ENCODE measurements around the gene MAP3K6.

MAP3K6 gene

DNA sequence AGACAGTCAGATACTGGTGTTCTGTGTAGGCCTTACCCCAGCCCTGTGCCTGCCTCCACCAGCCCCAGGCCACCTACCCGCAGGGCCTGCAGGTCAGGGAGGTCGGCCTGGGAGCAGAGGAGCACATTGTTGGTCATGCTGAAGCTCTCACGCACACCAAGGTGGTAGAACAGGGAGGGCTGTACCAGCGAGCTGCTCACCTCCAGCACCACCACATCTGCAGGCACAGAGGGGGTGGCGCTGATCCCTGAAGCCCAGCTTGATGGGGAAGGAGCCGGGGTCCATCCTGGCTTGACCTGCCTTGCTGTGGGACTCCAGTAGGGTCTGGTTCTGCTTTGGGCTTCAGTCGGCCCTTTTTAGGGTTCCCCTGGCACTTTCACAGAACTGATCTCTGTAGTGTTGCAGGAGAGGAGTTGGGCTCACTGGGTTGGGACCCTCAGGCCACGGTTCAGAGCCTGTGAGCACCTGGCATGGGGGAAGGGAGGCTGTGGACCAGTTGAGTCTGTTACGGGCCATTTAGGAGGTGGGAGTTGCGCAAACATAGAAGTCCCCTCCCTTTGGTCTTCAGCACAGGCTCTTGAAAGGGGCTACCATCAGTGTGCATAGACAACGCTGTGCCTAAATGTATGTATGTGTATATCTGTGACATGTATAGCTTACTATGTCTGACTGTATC is 1.9 kb downstream of the MAP3K6 start:
- peak overlapping the region; percentile 37 for H3K4me3 ChIP-seq (ENCODE audit: low read length)
- peak overlapping the region; percentile 92 for H3K27ac ChIP-seq (ENCODE audit: low read depth, low read length)
- peaks cover 3% of the 10 kb centered on the region for H3K36me3 ChIP-seq (ENCODE audit: control insufficient read depth, insufficient read depth, low read length)
- H3K9ac ChIP-seq (ENCODE audit: low read length) = no peak overlapping the region
- H3K27me3 ChIP-seq (ENCODE audit: control insufficient read depth, insufficient read depth, low read length) = no peaks in the 10 kb centered on the region
- H3K4me1 ChIP-seq (ENCODE audit: control insufficient read depth, insufficient read depth, low read length) = peaks cover 12% of the 10 kb centered on the region

DNA sequence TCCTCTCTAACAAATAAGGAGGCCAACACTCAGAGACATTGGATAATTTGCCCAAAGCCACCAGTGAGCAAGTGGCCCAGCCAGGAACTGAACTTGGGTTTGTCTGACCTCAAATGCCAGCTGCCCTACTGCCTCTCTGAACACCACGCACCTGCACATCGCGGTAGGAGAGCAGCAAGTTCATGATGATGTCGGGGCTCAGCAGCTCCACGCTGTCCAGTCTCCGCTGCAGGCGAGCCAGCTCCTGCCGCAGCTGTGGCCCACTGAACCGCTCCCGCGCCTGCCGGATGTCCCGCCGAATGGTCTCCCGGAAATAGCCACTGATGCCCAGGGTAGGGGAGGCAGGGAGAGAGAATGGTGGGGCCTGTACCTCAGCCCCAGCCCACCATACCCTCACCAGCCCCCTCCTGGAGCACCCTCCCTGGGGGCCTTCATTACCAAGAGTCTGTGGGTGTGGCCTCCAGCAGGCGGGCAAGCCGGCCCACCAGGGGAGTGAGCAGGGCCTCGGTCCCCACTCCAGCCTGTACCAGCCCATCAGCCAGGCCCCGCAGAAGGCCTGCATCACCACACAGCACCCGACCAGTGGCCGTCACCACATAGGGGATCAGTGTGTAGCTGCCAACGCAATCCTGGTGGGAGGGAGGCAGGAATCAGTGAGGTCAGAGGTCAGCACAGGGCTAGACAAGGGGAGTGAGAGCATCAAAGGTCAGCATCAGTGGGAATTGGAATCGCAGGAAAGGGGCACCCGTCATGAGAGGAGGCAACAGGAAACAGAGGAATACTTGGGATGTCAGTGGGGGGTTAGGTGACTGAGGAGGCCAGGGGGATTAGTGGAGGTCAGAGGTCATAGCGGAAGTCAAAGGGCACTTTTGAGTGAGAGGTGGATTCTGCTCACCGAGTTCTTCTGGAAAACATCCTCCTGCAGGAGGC is 2.7 kb downstream of the MAP3K6 start:
- H3K4me3 ChIP-seq (ENCODE audit: low read length) = peak overlapping the region; percentile 37
- H3K4me1 ChIP-seq (ENCODE audit: control insufficient read depth, insufficient read depth, low read length) = peaks cover 12% of the 10 kb centered on the region
- no peak overlapping the region for H3K27ac ChIP-seq (ENCODE audit: low read depth, low read length)
- peak overlapping the region; percentile 8 for H3K9ac ChIP-seq (ENCODE audit: low read length)
- peaks cover 3% of the 10 kb centered on the region for H3K36me3 ChIP-seq (ENCODE audit: control insufficient read depth, insufficient read depth, low read length)
- no peaks in the 10 kb centered on the region for H3K27me3 ChIP-seq (ENCODE audit: control insufficient read depth, insufficient read depth, low read length)

DNA sequence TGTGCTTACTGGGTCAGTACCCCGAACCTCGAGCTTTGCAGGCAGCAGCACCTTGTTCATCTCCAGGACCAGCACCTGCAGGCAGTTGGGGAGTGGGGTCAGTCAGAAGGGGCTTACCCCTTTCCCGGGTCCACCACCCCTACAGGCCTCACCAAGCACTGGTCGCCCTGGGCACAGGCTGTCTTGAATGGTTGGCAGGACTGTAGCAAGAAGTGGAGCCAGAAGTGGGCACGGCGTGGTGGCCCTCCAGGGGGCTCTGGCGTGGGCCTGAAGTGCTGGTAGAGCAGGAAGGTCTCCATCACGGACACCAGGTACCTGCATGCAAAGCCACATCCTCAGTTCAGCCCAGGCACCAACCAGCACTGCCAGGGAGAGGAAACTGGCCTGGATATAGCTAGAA is 5.2 kb downstream of the MAP3K6 start:
- H3K27me3 ChIP-seq (ENCODE audit: control insufficient read depth, insufficient read depth, low read length) = no peaks in the 10 kb centered on the region
- H3K4me3 ChIP-seq (ENCODE audit: low read length) = no peak overlapping the region
- no peak overlapping the region for H3K9ac ChIP-seq (ENCODE audit: low read length)
- peaks cover 5% of the 10 kb centered on the region for H3K36me3 ChIP-seq (ENCODE audit: control insufficient read depth, insufficient read depth, low read length)
- H3K4me1 ChIP-seq (ENCODE audit: control insufficient read depth, insufficient read depth, low read length) = peaks cover 7% of the 10 kb centered on the region
- no peak overlapping the region for H3K27ac ChIP-seq (ENCODE audit: low read depth, low read length)

DNA sequence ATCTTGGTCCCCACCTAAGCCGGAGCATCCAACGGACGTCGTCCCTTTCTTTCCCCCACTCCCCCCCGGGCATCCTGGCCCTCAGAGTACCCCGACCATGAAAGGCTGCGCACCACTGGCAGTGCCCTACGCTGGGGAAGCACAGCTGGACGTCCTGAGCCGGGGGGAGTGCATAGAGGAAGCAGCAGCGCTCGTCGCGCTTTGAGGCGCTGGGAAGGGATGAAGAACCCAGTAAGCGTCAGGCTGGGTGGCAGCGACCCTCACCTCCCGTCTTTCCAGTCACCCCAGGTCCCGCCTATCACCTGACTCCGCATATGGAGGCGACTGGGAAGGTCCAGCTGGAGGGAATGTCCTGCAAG is 5.7 kb downstream of the MAP3K6 start:
- H3K36me3 ChIP-seq (ENCODE audit: control insufficient read depth, insufficient read depth, low read length) = peaks cover 5% of the 10 kb centered on the region
- H3K27me3 ChIP-seq (ENCODE audit: control insufficient read depth, insufficient read depth, low read length) = no peaks in the 10 kb centered on the region
- peaks cover 7% of the 10 kb centered on the region for H3K4me1 ChIP-seq (ENCODE audit: control insufficient read depth, insufficient read depth, low read length)
- no peak overlapping the region for H3K27ac ChIP-seq (ENCODE audit: low read depth, low read length)
- no peak overlapping the region for H3K4me3 ChIP-seq (ENCODE audit: low read length)
- H3K9ac ChIP-seq (ENCODE audit: low read length) = no peak overlapping the region

DNA sequence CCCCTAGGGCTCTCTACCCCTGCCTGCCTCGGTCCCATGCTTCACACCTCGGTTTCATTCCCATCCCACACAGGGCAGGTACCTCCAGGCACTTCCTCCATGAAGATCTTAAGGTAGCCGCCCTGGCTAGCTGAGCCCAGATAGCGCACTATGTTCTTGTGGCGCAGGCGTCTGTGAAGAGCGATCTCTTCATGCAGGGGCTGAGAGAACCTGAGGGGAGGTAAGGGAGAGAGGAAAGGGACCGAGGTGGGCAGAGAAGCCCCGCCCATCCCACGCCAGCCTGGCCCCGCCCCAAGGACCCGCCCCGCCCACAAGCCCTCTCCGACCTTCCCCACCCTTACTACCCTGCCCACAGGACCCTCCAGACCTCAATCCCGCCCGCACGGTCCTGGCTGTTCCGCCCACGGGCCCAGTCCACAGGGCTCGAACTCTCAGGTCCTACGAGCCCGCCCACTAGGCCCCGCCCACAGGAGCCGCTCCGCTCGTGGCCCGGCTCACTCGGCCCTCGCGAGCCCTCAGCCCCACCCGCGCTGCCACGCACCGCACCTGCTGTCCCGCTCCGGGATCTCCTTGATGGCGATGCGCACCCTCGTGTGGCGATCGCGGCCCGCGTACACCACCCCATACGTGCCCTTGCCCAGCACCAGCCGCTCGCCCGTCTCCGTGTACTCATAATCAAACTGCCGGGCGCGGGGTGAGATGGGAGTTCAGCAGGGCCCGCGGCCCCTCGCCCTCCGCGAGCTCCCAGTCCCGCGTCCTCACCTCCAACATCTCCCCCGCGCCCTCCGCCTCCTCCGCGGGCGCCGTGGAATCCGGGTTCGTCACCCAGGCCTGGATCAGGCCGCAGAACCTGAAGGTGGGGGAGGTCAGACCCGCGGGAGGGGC is 6.4 kb downstream of the MAP3K6 start:
- no peaks in the 10 kb centered on the region for H3K27me3 ChIP-seq (ENCODE audit: control insufficient read depth, insufficient read depth, low read length)
- H3K4me1 ChIP-seq (ENCODE audit: control insufficient read depth, insufficient read depth, low read length) = peaks cover 7% of the 10 kb centered on the region
- H3K4me3 ChIP-seq (ENCODE audit: low read length) = peak overlapping the region; percentile 45
- peaks cover 9% of the 10 kb centered on the region for H3K36me3 ChIP-seq (ENCODE audit: control insufficient read depth, insufficient read depth, low read length)
- no peak overlapping the region for H3K9ac ChIP-seq (ENCODE audit: low read length)
- H3K27ac ChIP-seq (ENCODE audit: low read depth, low read length) = no peak overlapping the region

DNA sequence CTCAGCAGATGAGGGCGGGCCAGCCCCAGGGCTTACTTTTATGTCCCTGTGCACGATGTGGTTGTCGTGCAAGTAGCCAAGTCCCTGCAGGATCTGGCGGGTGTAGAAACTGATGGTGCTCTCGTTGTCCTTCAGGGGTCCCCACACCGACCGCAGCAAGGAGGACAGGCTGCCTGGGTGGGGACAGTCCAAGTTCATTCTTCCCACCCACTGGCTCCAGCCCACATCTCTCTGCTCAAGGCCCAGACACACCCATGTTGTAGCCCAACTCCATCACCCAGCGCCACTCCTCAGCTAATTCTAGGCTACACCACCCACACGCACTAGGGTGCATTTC is 7.0 kb downstream of the MAP3K6 start:
- Histone ChIP-seq H3K4me3 (ENCODE audit: low read length) (peak overlapping the region; percentile 36), H3K9ac (ENCODE audit: low read length) (no peak overlapping the region), H3K36me3 (ENCODE audit: control insufficient read depth, insufficient read depth, low read length) (peaks cover 9% of the 10 kb centered on the region), H3K27me3 (ENCODE audit: control insufficient read depth, insufficient read depth, low read length) (no peaks in the 10 kb centered on the region), H3K4me1 (ENCODE audit: control insufficient read depth, insufficient read depth, low read length) (peaks cover 2% of the 10 kb centered on the region), H3K27ac (ENCODE audit: low read depth, low read length) (no peak overlapping the region)

DNA sequence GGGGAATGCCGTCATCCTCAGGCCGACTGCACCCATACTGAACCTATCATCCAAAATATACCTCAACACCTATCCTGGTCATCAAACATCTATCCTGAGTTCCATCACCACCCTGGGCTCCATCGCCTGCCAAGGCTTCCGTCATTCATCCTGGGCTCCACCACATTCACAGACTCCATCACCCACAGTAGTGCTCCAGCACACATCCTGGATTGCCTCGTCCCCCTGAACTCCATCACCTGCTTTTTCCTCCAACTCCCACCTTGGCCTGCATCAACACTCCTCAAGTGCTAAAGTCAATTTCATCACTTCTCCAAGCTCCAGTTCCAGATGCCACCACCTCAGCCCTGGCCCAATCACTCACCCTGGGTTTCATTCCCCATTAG is 7.8 kb downstream of the MAP3K6 start:
- Histone ChIP-seq H3K27me3 (ENCODE audit: control insufficient read depth, insufficient read depth, low read length) (no peaks in the 10 kb centered on the region), H3K4me1 (ENCODE audit: control insufficient read depth, insufficient read depth, low read length) (no peaks in the 10 kb centered on the region), H3K36me3 (ENCODE audit: control insufficient read depth, insufficient read depth, low read length) (peaks cover 9% of the 10 kb centered on the region), H3K27ac (ENCODE audit: low read depth, low read length) (no peak overlapping the region), H3K9ac (ENCODE audit: low read length) (no peak overlapping the region), H3K4me3 (ENCODE audit: low read length) (no peak overlapping the region)

DNA sequence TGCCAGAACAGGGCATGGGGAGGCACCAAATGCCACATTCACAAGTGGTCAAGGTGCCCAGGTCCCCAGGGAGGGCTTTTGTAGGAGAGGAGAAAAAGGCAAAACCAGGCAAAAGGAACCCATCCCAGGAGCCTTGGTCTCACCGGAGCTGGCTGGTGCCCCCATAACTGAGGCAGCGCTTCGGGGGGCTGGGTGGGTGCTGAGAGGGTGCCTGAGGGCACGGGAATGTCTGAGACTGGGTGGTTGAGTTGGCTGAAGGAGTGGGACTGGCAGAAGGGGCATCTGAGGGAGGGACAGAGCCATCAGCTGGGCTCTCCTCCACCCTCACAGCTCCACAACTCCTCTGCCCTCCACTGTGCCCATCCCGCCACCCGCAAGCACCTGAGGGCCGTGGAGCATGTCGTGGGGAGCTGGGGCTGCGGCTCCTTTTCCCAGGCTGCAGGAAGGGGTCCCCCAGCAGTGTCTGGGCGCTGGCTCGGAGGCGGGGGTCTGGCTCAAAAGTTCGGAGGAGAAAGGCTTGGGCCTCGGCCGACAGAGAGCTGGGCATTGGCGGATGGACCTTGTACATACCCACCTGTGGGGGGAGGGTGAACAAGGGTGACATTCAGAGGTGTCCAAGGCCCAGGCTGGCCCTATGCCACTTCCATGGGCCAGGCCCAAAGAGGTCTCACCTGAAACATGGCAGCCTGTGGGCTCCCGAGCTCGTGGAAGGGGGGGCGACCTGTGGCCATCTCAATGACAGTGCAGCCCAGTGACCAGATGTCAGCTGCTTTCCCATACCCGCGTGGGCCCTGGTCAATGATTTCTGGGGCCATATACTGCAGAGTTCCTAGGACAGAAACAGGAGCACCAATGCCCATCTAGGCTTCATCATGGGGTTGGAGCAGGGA is 8.5 kb downstream of the MAP3K6 start:
- Histone ChIP-seq H3K9ac (ENCODE audit: low read length) (no peak overlapping the region), H3K36me3 (ENCODE audit: control insufficient read depth, insufficient read depth, low read length) (peaks cover 7% of the 10 kb centered on the region), H3K4me1 (ENCODE audit: control insufficient read depth, insufficient read depth, low read length) (no peaks in the 10 kb centered on the region), H3K27ac (ENCODE audit: low read depth, low read length) (no peak overlapping the region), H3K27me3 (ENCODE audit: control insufficient read depth, insufficient read depth, low read length) (no peaks in the 10 kb centered on the region), H3K4me3 (ENCODE audit: low read length) (peak overlapping the region; percentile 55)

DNA sequence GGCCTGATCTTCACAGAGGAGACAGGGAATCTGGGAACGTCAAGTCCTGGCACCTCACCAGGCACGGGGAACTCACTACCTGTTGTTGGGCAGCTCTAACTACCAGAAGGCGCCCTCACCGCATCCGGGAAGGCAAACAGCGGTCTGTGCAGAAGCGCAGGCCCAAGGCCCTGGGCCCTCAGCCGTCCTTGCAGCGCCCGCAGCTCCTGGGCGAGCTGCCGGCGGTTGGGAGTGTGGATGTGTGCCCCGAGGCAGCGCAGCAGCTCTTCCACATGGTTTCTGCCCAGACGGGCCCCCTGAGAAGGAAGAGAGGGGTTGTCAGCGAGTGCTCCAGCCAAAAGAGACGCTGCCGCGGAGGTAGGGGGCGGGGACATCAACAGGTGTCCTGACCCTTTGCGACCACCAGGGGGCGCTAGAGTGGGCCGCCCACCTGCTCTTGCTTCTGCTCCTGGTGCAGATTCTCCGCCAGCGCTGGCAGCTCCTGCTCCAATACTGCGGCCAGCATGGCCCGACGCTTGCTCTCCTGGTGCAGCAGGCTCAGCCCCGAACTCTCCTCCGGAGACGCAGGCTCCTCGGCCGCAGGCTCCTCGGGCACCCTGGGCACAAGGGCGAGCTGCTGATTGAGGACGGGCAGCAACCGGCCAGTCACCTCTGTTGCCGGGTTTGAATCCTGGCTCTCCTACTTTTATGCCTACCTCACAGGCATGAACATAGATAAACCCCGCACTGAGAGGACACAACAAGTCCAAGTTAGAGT is 9.3 kb downstream of the MAP3K6 start:
- Histone ChIP-seq H3K4me3 (ENCODE audit: low read length) (peak overlapping the region; percentile 55), H3K4me1 (ENCODE audit: control insufficient read depth, insufficient read depth, low read length) (no peaks in the 10 kb centered on the region), H3K9ac (ENCODE audit: low read length) (peak overlapping the region; percentile 24), H3K27ac (ENCODE audit: low read depth, low read length) (no peak overlapping the region), H3K36me3 (ENCODE audit: control insufficient read depth, insufficient read depth, low read length) (peaks cover 6% of the 10 kb centered on the region), H3K27me3 (ENCODE audit: control insufficient read depth, insufficient read depth, low read length) (no peaks in the 10 kb centered on the region)

DNA sequence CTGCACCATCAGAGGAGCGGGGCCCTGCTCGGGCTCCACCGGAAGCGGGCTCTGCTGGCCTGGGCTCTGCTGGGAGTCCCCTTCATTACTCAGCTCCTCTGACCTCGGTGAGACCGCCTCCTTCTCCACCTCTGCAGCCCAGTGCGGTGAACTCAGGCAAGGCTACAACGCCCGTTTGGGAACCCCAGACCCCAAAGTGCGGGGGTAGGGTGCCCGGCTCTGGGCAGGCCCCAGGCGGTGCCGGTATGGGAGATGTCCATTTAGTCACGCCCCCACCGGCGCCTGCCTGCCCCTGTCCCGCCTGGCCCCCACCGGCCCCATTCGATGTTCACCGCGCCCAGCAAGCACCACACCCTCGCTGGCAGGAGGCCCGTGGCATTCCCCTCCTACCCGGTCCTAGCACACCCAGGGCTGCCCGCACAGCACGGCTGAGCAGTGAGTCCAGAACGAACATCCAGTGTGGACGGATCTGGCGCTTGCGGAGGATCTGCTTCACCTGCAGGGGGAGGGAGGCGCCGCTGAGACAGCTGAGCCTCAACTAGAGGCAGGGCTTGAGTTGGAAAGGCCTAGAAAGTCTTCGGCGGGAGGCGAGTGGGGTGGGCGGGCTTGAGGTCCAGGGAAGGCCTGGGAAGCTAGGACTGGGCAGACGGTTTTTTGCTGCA is 10.0 kb downstream of the MAP3K6 start:
- peaks cover 6% of the 10 kb centered on the region for H3K36me3 ChIP-seq (ENCODE audit: control insufficient read depth, insufficient read depth, low read length)
- no peaks in the 10 kb centered on the region for H3K27me3 ChIP-seq (ENCODE audit: control insufficient read depth, insufficient read depth, low read length)
- no peaks in the 10 kb centered on the region for H3K4me1 ChIP-seq (ENCODE audit: control insufficient read depth, insufficient read depth, low read length)
- no peak overlapping the region for H3K9ac ChIP-seq (ENCODE audit: low read length)
- peak overlapping the region; percentile 55 for H3K4me3 ChIP-seq (ENCODE audit: low read length)
- no peak overlapping the region for H3K27ac ChIP-seq (ENCODE audit: low read depth, low read length)

DNA sequence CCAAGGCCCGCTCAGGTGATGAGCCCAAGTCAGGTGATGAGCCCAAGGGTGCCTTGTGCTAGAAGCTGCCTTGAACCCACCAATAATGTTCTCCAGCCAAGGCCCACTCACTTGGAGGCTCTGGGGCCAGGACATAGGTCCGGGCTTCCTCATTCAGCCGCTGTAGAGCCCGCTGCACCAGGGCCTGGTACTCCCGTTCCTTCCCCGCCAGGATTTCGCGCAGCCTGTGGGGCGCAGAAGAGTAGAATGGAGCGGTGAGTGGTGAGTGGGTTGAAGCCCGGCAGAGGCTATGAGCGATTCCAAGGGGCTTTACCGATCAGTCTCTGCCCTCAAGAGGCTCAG is 10.5 kb downstream of the MAP3K6 start:
- no peaks in the 10 kb centered on the region for H3K4me1 ChIP-seq (ENCODE audit: control insufficient read depth, insufficient read depth, low read length)
- H3K27ac ChIP-seq (ENCODE audit: low read depth, low read length) = no peak overlapping the region
- no peak overlapping the region for H3K4me3 ChIP-seq (ENCODE audit: low read length)
- H3K36me3 ChIP-seq (ENCODE audit: control insufficient read depth, insufficient read depth, low read length) = peaks cover 6% of the 10 kb centered on the region
- no peak overlapping the region for H3K9ac ChIP-seq (ENCODE audit: low read length)
- no peaks in the 10 kb centered on the region for H3K27me3 ChIP-seq (ENCODE audit: control insufficient read depth, insufficient read depth, low read length)
